HG03354 (cell line): Measurements from ENCODE around the gene PAX2.

Source experiments
- ATAC-seq: cut with Tn5 transposase; IDR thresholded peaks from one replicate; pipeline ENCODE4 v1.9.1; 2021; ENCODE audit warnings: mild to moderate bottlenecking; ENCODE audit not compliant: unreplicated experiment, poor library complexity, severe bottlenecking

The PAX2 gene

GRCh38 chr10:100810091-100810834, 64.9 kb downstream of the PAX2 start:
- no peak for ATAC-seq

- no peak for ATAC-seq
Measured at GRCh38 chr10:100810835-100811116, 65.4 kb downstream of the PAX2 start.

GRCh38 chr10:100811261-100811660, 65.9 kb downstream of the PAX2 start:
- no peak for ATAC-seq

GRCh38 chr10:100811752-100812750, 66.7 kb downstream of the PAX2 start:
- no peak for ATAC-seq

GRCh38 chr10:100812978-100813377, 67.6 kb downstream of the PAX2 start:
- ATAC-seq, result no peak

DNA sequence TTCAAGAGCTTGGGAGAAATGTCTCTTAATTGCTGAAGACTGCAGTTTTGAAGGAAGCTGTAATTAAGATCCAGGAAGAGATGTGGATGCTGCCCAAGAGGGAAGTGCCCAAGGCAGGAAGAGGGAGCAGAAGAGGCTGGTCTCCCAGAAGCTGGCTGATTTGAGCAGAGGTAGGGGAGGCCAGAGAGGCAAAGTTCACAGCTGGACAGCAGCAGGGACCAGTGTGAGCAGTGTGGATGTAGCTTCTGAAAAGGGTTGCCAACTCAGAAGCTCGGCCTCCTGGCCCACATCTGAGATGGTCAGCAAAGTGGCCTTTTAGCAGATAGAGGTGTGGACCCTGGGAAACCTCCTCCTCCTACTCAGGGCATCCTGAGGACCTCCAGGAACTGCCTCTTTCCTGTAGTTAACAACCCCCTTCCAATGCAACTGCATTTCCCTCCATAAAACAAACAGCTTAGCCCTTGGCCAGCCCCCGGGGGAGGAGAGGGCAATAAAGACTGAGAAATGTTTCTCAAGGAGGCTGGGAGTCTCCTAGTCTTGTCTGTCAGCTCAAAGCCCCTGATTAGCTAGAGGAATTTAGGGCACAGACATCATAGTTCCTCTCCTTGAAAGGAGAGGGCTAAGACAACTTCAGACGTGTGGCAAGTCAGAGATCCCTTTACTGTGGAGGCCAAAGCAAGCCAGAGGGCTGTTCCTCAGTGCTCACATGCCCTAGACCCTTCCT, 69.5 kb downstream of the PAX2 start:
- ATAC-seq, result no peak

DNA sequence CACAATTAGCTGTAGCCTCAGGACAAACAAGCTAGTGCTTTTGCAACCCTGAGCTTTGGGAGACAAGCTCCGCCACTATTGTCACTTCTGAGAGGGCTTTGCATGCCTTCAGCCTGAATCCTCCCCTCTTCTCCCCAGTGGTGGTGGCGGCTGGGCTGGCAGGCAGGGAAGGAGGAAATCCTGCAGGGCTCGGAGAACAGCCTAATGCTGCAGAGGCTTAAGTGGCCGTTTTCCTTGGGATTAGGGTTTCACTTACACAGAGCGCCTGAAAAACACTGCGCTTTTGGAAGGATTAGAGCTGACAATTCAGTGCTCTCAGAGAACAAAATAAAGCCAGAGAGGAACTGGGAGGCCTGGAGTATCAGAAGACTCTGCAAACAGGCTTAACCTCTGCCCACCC, 71.3 kb downstream of the PAX2 start:
- no peak for ATAC-seq

- no peak for ATAC-seq
Measured at GRCh38 chr10:100817268-100817839, 72.0 kb downstream of the PAX2 start.

GRCh38 chr10:100819424-100819823, 74.0 kb downstream of the PAX2 start:
- ATAC-seq, result no peak

GRCh38 chr10:100823194-100823593, 77.8 kb downstream of the PAX2 start:
- no peak for ATAC-seq

DNA sequence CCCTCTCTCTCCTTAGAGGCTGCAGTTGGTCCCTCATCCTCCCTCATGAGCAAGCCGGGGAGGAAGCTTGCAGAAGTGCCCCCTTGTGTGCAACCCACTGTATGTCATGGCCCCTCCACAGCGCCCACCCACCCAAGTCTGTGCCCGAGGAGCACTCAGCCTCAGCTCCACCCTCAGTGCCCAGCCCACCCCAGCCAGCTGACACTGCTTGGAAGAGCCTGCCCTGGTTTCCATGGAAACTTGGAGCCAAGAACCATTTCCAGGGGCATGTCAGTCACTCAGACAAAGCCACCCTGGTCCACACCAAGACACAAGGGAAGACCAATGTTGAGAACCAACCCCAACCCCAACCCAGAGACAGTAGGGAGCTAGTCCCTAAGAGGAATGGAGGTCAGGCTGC, 79.5 kb downstream of the PAX2 start:
- ATAC-seq, result no peak

DNA sequence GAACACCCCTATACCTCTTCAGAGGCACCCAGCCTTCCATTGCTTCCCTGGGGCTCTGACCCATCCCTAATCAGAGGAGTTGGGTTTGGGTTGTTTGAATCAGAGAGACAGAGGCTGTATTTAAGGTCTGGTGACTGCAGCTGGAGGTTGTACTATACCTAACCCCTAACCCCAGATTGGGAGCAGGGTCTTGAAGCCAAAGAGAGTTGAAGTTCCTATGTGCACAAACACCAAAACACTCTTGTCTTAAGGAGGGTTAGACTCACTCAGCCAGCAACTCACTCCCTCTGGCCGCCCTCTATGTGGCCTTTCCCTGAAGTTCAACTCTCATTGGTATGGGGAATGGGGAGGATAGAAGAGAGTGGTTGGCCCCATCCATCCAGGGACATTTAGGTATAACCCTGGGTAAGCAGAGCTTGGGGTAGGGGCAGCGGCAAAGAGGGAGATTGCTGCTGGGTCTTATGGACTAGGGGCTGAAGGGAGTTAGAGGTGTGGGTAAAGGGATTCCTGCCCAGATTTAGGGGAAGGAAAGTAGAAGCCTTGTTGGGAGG, 80.0 kb downstream of the PAX2 start:
- no peak for ATAC-seq

DNA sequence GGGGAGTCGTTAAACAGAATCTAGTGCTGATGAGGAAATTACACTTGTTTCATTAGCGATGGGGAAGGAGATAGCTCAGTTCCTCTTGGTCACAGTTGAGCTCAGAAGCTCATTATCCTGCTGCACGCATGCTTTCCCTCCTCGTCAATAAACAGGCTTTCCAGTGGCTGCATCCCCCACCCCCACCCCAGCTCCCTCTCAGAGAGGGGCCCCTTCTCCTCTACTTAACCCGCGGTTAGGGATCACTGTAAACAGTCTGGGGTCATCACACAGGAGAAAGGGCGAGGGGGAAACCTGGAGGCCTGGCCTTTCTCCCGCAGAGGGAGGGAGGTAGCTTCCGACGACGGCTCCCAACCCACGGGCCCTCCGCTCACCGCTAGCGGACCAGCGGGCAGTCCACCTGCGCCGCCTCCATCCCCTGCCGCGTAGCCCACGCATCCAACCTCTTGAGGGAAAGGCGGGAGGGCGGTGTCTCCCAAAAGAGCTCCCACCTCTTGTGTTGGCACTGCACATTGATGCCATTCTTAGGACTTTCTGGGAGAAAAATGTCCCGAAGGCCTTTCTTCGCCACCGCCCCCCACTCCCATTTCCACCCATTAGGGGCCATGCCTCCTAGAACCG, 80.8 kb downstream of the PAX2 start:
- no peak for ATAC-seq

GRCh38 chr10:100826661-100826982, 81.2 kb downstream of the PAX2 start:
- ATAC-seq, result no peak

- no peak for ATAC-seq
Measured at GRCh38 chr10:100826983-100827818, 81.8 kb downstream of the PAX2 start.

GRCh38 chr10:100827819-100828737, 82.7 kb downstream of the PAX2 start:
- no peak for ATAC-seq

DNA sequence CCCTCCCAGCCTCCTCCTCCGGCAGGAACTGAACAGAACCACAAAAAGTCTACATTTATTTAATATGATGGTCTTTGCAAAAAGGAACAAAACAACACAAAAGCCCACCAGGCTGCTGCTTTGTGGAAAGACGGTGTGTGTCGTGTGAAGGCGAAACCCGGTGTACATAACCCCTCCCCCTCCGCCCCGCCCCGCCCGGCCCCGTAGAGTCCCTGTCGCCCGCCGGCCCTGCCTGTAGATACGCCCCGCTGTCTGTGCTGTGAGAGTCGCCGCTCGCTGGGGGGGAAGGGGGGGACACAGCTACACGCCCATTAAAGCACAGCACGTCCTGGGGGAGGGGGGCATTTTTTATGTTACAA, 83.3 kb downstream of the PAX2 start:
- ATAC-seq, result no peak
